HepG2 (cell line): ENCODE results near the gene HDLBP. TPM values are rescaled to one million over a fixed set of nuclear protein-coding genes. Genes with fewer than 3 reads are reported as not detected.

ENCODE experiments used
- CBX5 ChIP-seq: sonication (generic); formaldehyde crosslinking; IDR thresholded peaks from 2 replicates; pipeline ENCODE4 v1.4.0; 2020; ENCODE audit warnings: missing genetic modification reagents, borderline replicate concordance
- HOXA9 ChIP-seq: sonication (generic); formaldehyde crosslinking; IDR thresholded peaks from 2 replicates; pipeline ENCODE4 v1.8.1; 2022; ENCODE audit warnings: missing genetic modification reagents, mild to moderate bottlenecking, moderate library complexity, borderline replicate concordance
- ISL2 ChIP-seq: sonication (generic); formaldehyde crosslinking; IDR thresholded peaks from 2 replicates; pipeline ENCODE4 v1.5.0; 2020; ENCODE audit warnings: missing genetic modification reagents
- JUND ChIP-seq: sonication (generic); formaldehyde crosslinking; IDR thresholded peaks from 2 replicates; pipeline ENCODE4 v1.8.0; 2022; ENCODE audit warnings: mild to moderate bottlenecking, missing genetic modification reagents
- MIER2 ChIP-seq: IDR thresholded peaks from 2 replicates; pipeline ENCODE4 v1.6.1; 2016; ENCODE audit warnings: missing biosample characterization, missing genetic modification reagents
- RARG ChIP-seq: sonication (generic); formaldehyde crosslinking; IDR thresholded peaks from 2 replicates; pipeline ENCODE4 v1.4.0; 2020; ENCODE audit warnings: low read depth, mild to moderate bottlenecking, missing genetic modification reagents
- RBAK ChIP-seq: sonication (generic); formaldehyde crosslinking; IDR thresholded peaks from 2 replicates; pipeline ENCODE4 v1.5.1; 2020; ENCODE audit warnings: mild to moderate bottlenecking, missing genetic modification reagents
- SAFB2 ChIP-seq: sonication (generic); formaldehyde crosslinking; IDR thresholded peaks from 2 replicates; pipeline ENCODE4 v1.5.1; 2020; ENCODE audit warnings: missing genetic modification reagents, low read depth, mild to moderate bottlenecking, borderline replicate concordance
- USF2 ChIP-seq, 2 experiments: sonication (generic) in 1 of 2; formaldehyde crosslinking in 1 of 2; IDR thresholded peaks; 2 replicates each; pipeline versions ENCODE4 v1.5.1 to v1.6.1; 2011 to 2020; ENCODE audit warnings: borderline replicate concordance in 1 of 2, low read depth in 1 of 2, low read length in 1 of 2, mild to moderate bottlenecking in 1 of 2, missing genetic modification reagents in 1 of 2, moderate library complexity in 1 of 2
- YEATS4 ChIP-seq: sonication (generic); formaldehyde crosslinking; IDR thresholded peaks from 2 replicates; pipeline ENCODE4 v1.4.0; 2020; ENCODE audit warnings: missing genetic modification reagents, borderline replicate concordance
- ZMYM4 ChIP-seq: sonication (generic); formaldehyde crosslinking; IDR thresholded peaks from 2 replicates; pipeline ENCODE4 v1.8.1; 2023; ENCODE audit warnings: mild to moderate bottlenecking, missing genetic modification reagents
- ZNF292 ChIP-seq: sonication (generic); formaldehyde crosslinking; IDR thresholded peaks from 2 replicates; pipeline ENCODE4 v1.8.1; 2022; ENCODE audit warnings: mild to moderate bottlenecking, low read depth, missing genetic modification reagents, borderline replicate concordance
- ZNF547 ChIP-seq: sonication (generic); formaldehyde crosslinking; IDR thresholded peaks from 2 replicates; pipeline ENCODE4 v1.5.1; 2020; ENCODE audit warnings: mild to moderate bottlenecking, missing genetic modification reagents
- ZNF563 ChIP-seq: sonication (generic); formaldehyde crosslinking; IDR thresholded peaks from 2 replicates; pipeline ENCODE4 v1.8.0; 2022; ENCODE audit warnings: mild to moderate bottlenecking, moderate library complexity, missing genetic modification reagents
- ZSCAN20 ChIP-seq: sonication (generic); formaldehyde crosslinking; IDR thresholded peaks from 2 replicates; pipeline ENCODE4 v1.4.0; 2020; ENCODE audit warnings: missing genetic modification reagents, mild to moderate bottlenecking, borderline replicate concordance
- polyA plus RNA-seq, 8 experiments: library from polyadenylated mRNA; depleted of rRNA in 3 of 8; stranded (reverse) in 7 of 8; unstranded in 1 of 8; fragments of >200 nt; fragmentation: Illumina TruSeq in 4 of 8; extraction: Trizol in 4 of 8; gene quantifications; 2 replicates each; pipeline versions ENCODE4 v1.2.1 to v1.2.3, GENCODE V29; 2011 to 2016; ENCODE audit warnings: low read depth in 4 of 8, missing spikeins in 1 of 8, mixed read lengths in 1 of 8; ENCODE audit not compliant: insufficient read depth in 1 of 8
- total RNA-seq, 5 experiments: library from RNA; depleted of rRNA; stranded (reverse); fragments of >200 nt; fragmentation: Illumina TruSeq; extraction: Trizol; gene quantifications; 2 replicates each; pipeline ENCODE4 v1.2.3, GENCODE V29; 2016; ENCODE audit warnings: low read depth in 1 of 5
- TF ChIP-seq, protein P1 (sequence below): IDR thresholded peaks from 2 replicates; pipeline ENCODE4 v1.6.1; 2016; ENCODE audit warnings: mild to moderate bottlenecking
- TF ChIP-seq, protein P2 (sequence below): sonication (generic); formaldehyde crosslinking; IDR thresholded peaks from 2 replicates; pipeline ENCODE4 v1.4.0; 2020; ENCODE audit warnings: missing genetic modification reagents, borderline replicate concordance

HDLBP gene
- total and polyA plus RNA-seq, 2 of the 13 experiments (the other 11 are each of a cell fraction or from before 2014, with no cell fraction given), result 464 to 707 TPM

DNA sequence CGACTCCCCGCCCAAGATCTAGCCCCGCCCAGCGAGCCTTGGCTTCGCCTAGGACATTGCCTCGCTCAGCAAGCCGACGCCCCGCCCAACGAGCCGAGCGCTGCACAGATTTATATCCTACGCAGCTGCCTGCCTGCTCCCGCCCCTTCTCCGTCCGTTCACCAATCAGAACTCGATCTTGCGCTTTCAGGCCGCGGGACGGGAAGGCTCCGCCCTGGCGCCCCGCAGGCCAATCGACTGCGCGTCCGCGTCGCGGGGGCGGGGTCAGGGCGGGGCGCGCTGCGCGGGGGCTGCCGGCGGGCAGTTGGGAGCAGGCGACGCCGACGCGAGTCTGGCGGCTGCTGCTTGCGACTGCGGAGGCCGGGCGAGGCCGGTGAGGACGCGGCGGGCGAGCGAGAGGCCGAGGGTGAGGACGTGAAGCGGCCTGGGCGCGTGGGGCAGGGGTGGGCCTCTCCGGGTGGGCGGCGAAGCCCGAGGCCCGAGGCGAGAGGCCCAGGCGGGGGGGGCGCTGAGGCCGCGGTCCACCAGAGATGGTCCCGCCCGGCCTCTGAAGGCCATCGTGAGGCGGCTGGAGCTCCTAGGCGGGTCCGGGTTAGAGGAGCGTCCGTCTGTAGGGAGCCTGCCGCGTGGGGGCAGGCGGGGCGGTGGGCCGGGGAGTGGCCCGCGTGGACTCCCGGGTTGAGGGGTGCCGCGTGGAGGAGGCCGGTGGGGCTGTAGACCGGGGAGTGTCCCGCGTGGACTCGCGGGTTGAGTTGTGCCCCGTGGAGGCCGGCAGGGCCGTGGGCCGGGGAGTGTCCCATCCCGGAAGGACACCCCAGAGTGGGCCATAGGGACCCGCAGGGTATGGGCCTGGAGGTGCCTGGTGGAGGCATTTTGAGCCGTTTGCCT, 40.8 kb upstream of the HDLBP start, which contains the start of gene FARP2 (continued):
- TF ChIP-seq, protein P1, sequence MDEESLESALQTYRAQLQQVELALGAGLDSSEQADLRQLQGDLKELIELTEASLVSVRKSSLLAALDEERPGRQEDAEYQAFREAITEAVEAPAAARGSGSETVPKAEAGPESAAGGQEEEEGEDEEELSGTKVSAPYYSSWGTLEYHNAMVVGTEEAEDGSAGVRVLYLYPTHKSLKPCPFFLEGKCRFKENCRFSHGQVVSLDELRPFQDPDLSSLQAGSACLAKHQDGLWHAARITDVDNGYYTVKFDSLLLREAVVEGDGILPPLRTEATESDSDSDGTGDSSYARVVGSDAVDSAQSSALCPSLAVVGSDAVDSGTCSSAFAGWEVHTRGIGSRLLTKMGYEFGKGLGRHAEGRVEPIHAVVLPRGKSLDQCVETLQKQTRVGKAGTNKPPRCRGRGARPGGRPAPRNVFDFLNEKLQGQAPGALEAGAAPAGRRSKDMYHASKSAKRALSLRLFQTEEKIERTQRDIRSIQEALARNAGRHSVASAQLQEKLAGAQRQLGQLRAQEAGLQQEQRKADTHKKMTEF (CRISPR knock-in tag), result peak; percentile 21; the same call in 1 of the 2 replicates
- TF ChIP-seq, protein P2, sequence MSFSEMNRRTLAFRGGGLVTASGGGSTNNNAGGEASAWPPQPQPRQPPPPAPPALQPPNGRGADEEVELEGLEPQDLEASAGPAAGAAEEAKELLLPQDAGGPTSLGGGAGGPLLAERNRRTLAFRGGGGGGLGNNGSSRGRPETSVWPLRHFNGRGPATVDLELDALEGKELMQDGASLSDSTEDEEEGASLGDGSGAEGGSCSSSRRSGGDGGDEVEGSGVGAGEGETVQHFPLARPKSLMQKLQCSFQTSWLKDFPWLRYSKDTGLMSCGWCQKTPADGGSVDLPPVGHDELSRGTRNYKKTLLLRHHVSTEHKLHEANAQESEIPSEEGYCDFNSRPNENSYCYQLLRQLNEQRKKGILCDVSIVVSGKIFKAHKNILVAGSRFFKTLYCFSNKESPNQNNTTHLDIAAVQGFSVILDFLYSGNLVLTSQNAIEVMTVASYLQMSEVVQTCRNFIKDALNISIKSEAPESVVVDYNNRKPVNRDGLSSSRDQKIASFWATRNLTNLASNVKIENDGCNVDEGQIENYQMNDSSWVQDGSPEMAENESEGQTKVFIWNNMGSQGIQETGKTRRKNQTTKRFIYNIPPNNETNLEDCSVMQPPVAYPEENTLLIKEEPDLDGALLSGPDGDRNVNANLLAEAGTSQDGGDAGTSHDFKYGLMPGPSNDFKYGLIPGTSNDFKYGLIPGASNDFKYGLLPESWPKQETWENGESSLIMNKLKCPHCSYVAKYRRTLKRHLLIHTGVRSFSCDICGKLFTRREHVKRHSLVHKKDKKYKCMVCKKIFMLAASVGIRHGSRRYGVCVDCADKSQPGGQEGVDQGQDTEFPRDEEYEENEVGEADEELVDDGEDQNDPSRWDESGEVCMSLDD (CRISPR knock-in tag), result peak; percentile 62
- TF ChIP-seq MIER2 (CRISPR knock-in tag) (no peak), USF2 (IDR thresholded peaks at IDR 0.05; ENCODE audit: low read depth, low read length) (no peak), USF2 (CRISPR knock-in tag; IDR thresholded peaks at IDR 0.05; ENCODE audit: borderline replicate concordance) (no peak), RARG (no peak), HOXA9 (CRISPR knock-in tag) (no peak), JUND (CRISPR knock-in tag) (no peak), RBAK (CRISPR knock-in tag) (no peak), SAFB2 (0 out of 2 replicates have a peak, but pooled peaks have one; percentile 39), ZNF547 (CRISPR knock-in tag) (peak; percentile 21; the same call in 1 of the 2 replicates), YEATS4 (CRISPR knock-in tag) (peak; percentile 59), ZMYM4 (peak; percentile 50; the same call in 1 of the 2 replicates), ISL2 (CRISPR knock-in tag) (0 out of 2 replicates have a peak, but pooled peaks have one; percentile 12), ZNF563 (CRISPR knock-in tag) (peak; percentile 98), ZSCAN20 (CRISPR knock-in tag) (no peak), ZNF292 (no peak), CBX5 (CRISPR knock-in tag) (peak; percentile 41; the same call in 1 of the 2 replicates)
